SK-N-SH (cell line): Measurements from ENCODE around the gene NUP88.

Experiments
- CTCF ChIP-seq: fragments of 200-600 bp; sonication (generic); IDR thresholded peaks from 2 replicates; pipeline ENCODE4 v1.6.1; 2017; ENCODE audit warnings: antibody characterized with exemption, mild to moderate bottlenecking, moderate library complexity
- EP300 ChIP-seq, 2 experiments: IDR thresholded peaks; 2 replicates each; pipeline versions ENCODE4 v1.4.0 to v1.6.1; 2012; ENCODE audit warnings: borderline replicate concordance in 1 of 2, low read depth in 1 of 2, low read length in 1 of 2
- GABPA ChIP-seq: IDR thresholded peaks from 2 replicates; pipeline ENCODE4 v1.4.0; 2012; ENCODE audit warnings: low read depth, mild to moderate bottlenecking
- JUND ChIP-seq: IDR thresholded peaks from 2 replicates; pipeline ENCODE4 v1.4.0; 2012
- RAD21 ChIP-seq: IDR thresholded peaks from 2 replicates; pipeline ENCODE4 v1.6.1; 2012; ENCODE audit warnings: mild to moderate bottlenecking, low read length
- RCOR1 ChIP-seq: fragments of 150-350 bp; IDR thresholded peaks from 2 replicates; pipeline ENCODE4 v1.6.1; 2017; ENCODE audit warnings: antibody characterized with exemption, low read length
- SIN3A ChIP-seq: IDR thresholded peaks from 2 replicates; pipeline ENCODE4 v1.6.1; 2012; ENCODE audit warnings: low read depth, mild to moderate bottlenecking, low read length, moderate library complexity, borderline replicate concordance
- TAF1 ChIP-seq: IDR thresholded peaks from 2 replicates; pipeline ENCODE4 v1.6.1; 2012; ENCODE audit warnings: low read depth, mild to moderate bottlenecking, low read length, moderate library complexity, borderline replicate concordance
- TCF12 ChIP-seq: IDR thresholded peaks from 2 replicates; pipeline ENCODE4 v1.4.0; 2012
- TEAD4 ChIP-seq: IDR thresholded peaks from 2 replicates; pipeline ENCODE4 v1.4.0; 2012; ENCODE audit warnings: mild to moderate bottlenecking, borderline replicate concordance; ENCODE audit not compliant: insufficient read depth
- YY1 ChIP-seq: IDR thresholded peaks from 2 replicates; pipeline ENCODE4 v1.4.0; 2012; ENCODE audit warnings: low read depth, mild to moderate bottlenecking
- ZBTB33 ChIP-seq: IDR thresholded peaks from 2 replicates; pipeline ENCODE4 v1.4.0; 2012; ENCODE audit warnings: low read depth, borderline replicate concordance

- TF ChIP-seq GABPA, result no peak
- no peak for TF ChIP-seq CTCF
- TF ChIP-seq JUND, result no peak
- no peak for TF ChIP-seq RAD21
- no peak for TF ChIP-seq TCF12
- TF ChIP-seq EP300 (IDR thresholded peaks at IDR 0.05; ENCODE audit: borderline replicate concordance in 1 of 2, low read depth in 1 of 2, low read length in 1 of 2), result no peak
- TF ChIP-seq TAF1, result no peak
- TF ChIP-seq RCOR1, result no peak
- no peak for TF ChIP-seq ZBTB33
- no peak for TF ChIP-seq TEAD4
- no peak for TF ChIP-seq YY1
- TF ChIP-seq SIN3A, result no peak
These were observed 12.6 kb upstream of the NUP88 start for GRCh38 chr17:5431949-5432556.
